Activated CD8-positive, alpha-beta T cell treated with anti-CD3 and anti-CD28 coated beads, Interleukin-2, amount 10 ng/mL, durations not matched to agents 7 days and 5 days (primary cell): ENCODE measurements around the gene IL25. TPM values are rescaled to one million over a fixed set of nuclear protein-coding genes. Genes with fewer than 3 reads are reported as not detected.

Source experiments
- ATAC-seq: fragments of 150-1000 bp; cut with Tn5 transposase; one replicate; pipeline ENCODE4 v1.10.0; 2021; ENCODE audit warnings: moderate library complexity
- CTCF ChIA-PET: fragments of 350-600 bp; sonication (Branson Sonifier 250); formaldehyde crosslinking; loops from one replicate; lab custom pipeline; 2021; ENCODE audit warnings: antibody characterized with exemption; lab: Charles Lee
- POLR2A ChIA-PET: fragments of 350-600 bp; sonication (Branson Sonifier 250); formaldehyde crosslinking; loops from one replicate; lab custom pipeline; 2021; ENCODE audit warnings: antibody characterized with exemption; lab: Charles Lee
- DNase-seq: peaks from one replicate; pipeline ENCODE4 v3.0.0-alpha.2; 2020
- H3K27ac Mint-ChIP-seq: one replicate; pipeline ENCODE4 v1.8.0; 2021; ENCODE audit warnings: mild to moderate bottlenecking, mixed read lengths
- H3K27me3 Mint-ChIP-seq: one replicate; pipeline ENCODE4 v1.8.0; 2021; ENCODE audit warnings: low read depth, mixed read lengths
- H3K36me3 Mint-ChIP-seq: one replicate; pipeline ENCODE4 v1.8.0; 2021; ENCODE audit warnings: low read depth, mixed read lengths
- H3K4me1 Mint-ChIP-seq: one replicate; pipeline ENCODE4 v1.8.0; 2021; ENCODE audit warnings: low read depth, mixed read lengths
- H3K4me3 Mint-ChIP-seq: one replicate; pipeline ENCODE4 v1.8.0; 2021; ENCODE audit warnings: mild to moderate bottlenecking, mixed read lengths
- H3K9me3 Mint-ChIP-seq: one replicate; pipeline ENCODE4 v1.8.0; 2022; ENCODE audit warnings: mixed read lengths; ENCODE audit not compliant: insufficient read depth
- total RNA-seq, 2 experiments: library from RNA; stranded (reverse); gene quantifications; one replicate each; pipeline ENCODE4 v1.2.3, GENCODE V29; 2021

The IL25 gene
- total RNA-seq, 2 experiments from 2014 or later: not detected

DNA sequence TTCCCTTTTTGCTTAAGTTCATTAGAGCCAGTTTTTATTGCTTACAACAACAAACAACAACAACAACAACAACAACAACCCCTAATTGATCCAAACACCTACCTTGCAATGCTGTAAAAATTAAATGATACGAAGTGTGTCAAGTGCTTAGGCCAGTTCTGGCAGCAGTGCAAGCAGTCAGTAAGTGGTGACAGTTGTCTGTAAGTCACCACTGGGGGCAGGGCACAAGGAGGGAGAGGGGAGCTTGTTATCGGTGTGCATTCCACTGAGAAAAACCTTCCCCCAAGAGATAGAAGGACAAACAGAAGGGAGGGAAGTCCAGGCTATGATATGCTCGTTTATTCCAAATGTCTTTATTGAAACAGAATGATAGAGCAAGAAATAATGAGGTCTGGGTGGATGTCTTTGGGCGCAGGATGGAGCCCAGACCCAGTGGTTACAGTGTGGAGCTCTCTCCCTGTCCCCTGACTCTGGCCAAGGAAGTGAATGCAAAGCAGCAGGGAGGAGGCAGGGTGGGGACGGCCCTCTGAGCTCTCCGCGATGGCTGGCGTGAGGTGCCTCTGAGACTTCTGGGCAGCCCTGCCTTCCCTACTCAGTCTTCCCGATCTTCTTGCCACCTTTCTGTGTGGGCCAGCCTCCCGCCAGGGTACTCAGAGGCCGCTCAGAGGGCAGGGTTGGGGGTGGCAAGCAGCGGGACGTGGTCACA lies 26.5 kb upstream of the IL25 start:
- Mint-ChIP-seq H3K4me3 (no peak overlapping the region), H3K27ac (no peak overlapping the region), H3K4me1 (peaks cover 1% of the 10 kb centered on the region), H3K9me3 (no peaks in the 10 kb centered on the region), H3K27me3 (peaks cover 12% of the 10 kb centered on the region), H3K36me3 (no peaks in the 10 kb centered on the region)
- ChIA-PET POLR2A (no interaction called here), CTCF (interaction anchor here (1.0 to 2.0 kb wide), 2 partner anchors 19 to 34 kb away, joined by 4 to 8 read pairs; no protein-coding TSS in a partner anchor)
- DNase-seq: no peak
- ATAC-seq: no peak

DNA sequence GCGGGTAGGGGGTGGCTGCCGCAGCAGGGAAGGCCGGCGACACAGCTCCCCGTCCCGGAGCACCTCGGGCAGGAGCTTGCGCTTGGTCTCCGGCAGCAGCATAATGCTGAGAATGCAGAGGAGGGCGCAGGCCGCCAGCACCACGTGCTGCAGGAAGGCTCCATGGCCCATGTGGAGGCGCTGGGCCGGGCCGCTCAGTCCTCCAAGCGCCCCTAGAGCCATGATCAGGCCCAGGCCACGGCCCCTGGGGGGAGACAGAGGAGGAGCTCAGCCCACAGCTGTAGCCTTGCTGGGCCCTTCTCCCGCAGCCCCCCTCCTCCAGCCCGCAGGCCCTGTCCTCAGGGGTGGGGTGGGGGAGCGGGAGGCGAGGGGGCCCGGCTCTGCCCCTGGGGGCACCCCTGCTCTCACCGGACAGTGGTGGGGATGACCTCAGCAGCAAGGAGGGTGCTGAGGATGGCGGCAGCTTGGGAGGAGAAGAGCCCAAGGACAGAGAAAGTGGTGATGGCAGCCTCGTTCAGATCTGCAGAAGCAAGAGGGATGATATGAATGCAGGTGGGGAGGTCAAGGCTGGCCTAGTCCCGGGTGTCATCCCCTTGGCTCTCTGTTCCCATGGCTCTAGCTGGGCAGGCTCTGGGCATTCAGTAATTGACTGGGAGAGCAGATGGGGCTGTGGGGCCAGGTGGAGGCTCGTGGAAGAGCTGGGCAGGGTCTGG lies 25.8 kb upstream of the IL25 start:
- Mint-ChIP-seq H3K4me3 (no peak overlapping the region), H3K9me3 (no peaks in the 10 kb centered on the region), H3K36me3 (no peaks in the 10 kb centered on the region), H3K4me1 (peaks cover 4% of the 10 kb centered on the region), H3K27ac (no peak overlapping the region), H3K27me3 (peaks cover 18% of the 10 kb centered on the region)
- ATAC-seq (no peak), DNase-seq (no peak)
- ChIA-PET POLR2A (no interaction called here), CTCF (interaction anchor here (2.0 kb wide), 1 partner anchor 33 kb away, joined by 8 read pairs; no protein-coding TSS in a partner anchor)

DNA sequence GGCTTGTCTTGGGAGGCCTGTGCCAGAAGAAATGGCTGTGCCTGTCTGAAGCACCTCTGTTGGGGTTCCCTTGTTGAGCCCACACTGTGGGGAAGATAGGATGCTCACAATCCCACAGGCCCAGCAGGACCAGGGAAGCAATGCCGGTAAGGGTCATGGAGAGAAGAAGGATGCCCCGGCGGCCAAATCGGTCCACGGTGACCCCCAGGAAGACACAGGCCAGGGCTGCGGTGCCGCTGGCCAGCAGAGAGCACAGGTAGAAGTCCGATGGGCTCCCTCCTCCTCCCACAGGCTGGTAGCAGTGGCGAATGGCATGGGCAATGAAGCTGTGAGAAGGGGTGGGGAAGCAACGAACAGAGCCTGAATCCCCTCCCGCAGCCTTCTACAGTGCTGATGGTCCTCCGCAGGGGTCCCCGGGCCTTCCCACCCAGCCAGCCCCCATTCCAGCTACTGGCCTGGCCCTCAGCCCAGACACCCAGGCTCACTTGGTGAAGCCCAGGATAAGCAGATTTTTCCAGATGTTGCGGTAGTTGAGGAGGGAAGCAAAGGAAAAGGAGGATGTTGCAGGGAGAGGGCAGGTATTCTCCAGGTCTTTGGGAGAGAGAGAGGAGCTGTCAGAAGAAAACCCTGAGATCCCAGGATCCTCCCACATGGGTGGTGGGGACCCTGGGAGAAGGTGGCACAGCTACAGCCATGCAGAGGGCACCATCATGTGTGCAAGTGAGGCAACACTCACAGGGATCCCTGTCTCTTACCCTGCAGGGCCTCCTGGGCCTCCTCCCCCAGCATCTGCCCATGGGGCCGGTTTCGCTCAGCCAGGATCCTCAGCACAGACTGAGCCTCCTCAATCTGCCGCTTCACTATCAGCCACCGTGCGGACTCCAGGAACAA lies 25.0 kb upstream of the IL25 start:
- no peaks in the 10 kb centered on the region for H3K36me3 Mint-ChIP-seq
- peaks cover 18% of the 10 kb centered on the region for H3K27me3 Mint-ChIP-seq
- H3K4me1 Mint-ChIP-seq: peaks cover 4% of the 10 kb centered on the region
- ATAC-seq (no peak), DNase-seq (no peak)
- H3K4me3 Mint-ChIP-seq: no peak overlapping the region
- H3K27ac Mint-ChIP-seq: no peak overlapping the region
- H3K9me3 Mint-ChIP-seq: no peaks in the 10 kb centered on the region
- ChIA-PET POLR2A (no interaction called here), CTCF (no interaction called here)

DNA sequence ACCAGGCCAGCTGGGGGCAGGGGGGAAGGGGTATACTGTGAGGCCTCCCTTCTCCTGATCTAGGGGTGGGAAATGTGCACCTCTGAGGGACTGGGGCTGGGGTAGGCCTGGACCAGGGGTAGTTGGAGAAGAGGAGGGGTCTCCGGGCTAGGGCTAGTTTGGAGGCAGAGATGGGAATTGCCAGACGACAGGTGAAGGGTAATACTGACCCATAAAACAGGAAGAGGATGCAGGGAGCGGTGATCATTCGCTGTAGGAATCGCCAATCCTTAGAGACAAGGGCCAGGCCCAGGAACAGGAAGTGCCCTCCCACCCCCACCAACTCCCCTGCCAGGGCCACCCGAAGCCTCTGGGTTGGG lies 24.3 kb upstream of the IL25 start:
- Mint-ChIP-seq H3K4me1 (peaks cover 9% of the 10 kb centered on the region), H3K36me3 (no peaks in the 10 kb centered on the region), H3K27me3 (peaks cover 24% of the 10 kb centered on the region), H3K9me3 (no peaks in the 10 kb centered on the region), H3K27ac (no peak overlapping the region), H3K4me3 (no peak overlapping the region)
- ATAC-seq (no peak), DNase-seq (no peak)
- ChIA-PET CTCF (no interaction called here), POLR2A (no interaction called here)

DNA sequence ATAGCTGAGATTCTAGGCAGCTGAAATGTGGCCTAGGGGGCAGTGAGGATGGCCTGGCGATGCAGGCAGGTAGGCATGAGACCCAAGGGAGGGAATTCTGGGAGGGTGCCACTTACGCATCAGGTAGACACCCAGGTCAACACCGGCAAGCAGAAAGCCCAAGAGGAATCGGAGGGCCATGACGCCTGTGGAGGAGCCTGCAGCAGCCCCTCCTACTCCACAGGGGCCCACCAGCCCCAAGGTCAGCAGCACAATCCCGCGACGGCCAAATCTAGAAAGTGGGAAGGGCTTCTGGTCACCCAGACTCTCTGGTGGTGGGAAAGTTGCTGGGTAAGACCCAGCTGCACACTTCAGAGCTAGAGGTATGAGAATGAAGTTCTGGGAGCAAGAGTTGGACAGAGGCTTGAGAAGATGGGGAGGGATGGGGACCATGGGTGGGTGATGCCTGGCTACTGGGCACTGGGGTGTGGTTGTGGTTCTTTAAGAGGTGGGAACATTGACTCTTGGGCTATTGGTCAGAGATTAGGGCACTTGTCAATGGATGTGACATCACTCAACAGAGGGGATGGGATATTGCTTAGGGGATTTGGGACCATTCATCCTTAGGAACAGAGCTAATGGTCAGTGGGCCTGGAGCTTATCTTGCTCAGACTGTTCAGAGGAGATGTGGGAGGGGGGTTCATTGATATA lies 23.3 kb upstream of the IL25 start:
- ChIA-PET CTCF (interaction anchor here (1.2 kb wide), 1 partner anchor 22 kb away, joined by 3 read pairs; no protein-coding TSS in a partner anchor), POLR2A (no interaction called here)
- peaks cover 9% of the 10 kb centered on the region for H3K4me1 Mint-ChIP-seq
- no peak for DNase-seq
- no peak overlapping the region for H3K4me3 Mint-ChIP-seq
- no peak overlapping the region for H3K27ac Mint-ChIP-seq
- peaks cover 32% of the 10 kb centered on the region for H3K27me3 Mint-ChIP-seq
- ATAC-seq: no peak
- no peaks in the 10 kb centered on the region for H3K9me3 Mint-ChIP-seq
- H3K36me3 Mint-ChIP-seq: no peaks in the 10 kb centered on the region

DNA sequence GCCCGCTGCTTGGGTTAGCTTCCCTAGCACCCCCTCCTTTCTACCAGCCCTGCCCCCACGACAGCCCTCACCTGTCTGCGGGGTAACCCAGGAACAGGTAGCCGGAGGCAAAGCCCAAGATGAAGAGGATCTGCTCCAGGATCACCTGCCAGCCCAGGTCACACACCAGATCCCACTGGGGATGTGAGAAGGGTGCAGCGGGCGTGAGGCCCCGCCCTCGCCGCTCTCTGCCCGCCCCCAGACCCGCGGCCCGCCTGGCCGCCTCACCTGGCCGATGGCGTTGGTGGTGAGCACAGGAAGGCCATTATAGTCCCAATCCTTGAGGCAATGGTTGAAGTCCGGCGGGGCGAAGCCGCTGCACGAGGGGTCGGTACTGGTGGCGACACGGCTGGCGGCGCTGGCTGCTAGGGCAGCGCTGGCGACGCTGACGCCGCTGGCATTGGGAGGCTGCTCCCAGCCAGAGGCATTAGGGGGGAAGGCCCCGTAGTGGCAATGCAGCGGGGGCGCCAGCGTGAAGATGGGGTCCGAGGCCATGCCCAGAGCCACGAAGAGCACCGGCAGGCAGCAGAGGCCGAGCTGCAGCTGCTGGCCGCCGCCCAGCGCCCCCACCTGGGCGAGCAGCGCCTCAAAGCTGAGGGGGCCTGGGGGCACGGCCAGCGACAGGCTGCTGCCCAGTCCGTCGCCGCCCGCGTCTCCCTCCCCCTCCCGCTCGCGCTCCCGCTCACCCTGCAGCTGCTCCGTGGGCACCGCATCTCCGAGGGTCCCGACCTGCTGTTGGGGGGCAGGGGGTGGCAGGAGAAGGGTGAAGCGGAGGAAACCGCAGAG lies 20.7 kb upstream of the IL25 start:
- no peaks in the 10 kb centered on the region for H3K36me3 Mint-ChIP-seq
- CTCF ChIA-PET: interaction anchor here (0.9 to 1.2 kb wide), 4 partner anchors 23 to 75 kb away, joined by 3 to 5 read pairs (median 3); no protein-coding TSS in a partner anchor
- POLR2A ChIA-PET: no interaction called here
- peak; percentile 20 for ATAC-seq
- H3K27ac Mint-ChIP-seq: no peak overlapping the region
- no peaks in the 10 kb centered on the region for H3K9me3 Mint-ChIP-seq
- DNase-seq: no peak
- H3K4me1 Mint-ChIP-seq: peaks cover 9% of the 10 kb centered on the region
- peaks cover 44% of the 10 kb centered on the region for H3K27me3 Mint-ChIP-seq
- H3K4me3 Mint-ChIP-seq: no peak overlapping the region

DNA sequence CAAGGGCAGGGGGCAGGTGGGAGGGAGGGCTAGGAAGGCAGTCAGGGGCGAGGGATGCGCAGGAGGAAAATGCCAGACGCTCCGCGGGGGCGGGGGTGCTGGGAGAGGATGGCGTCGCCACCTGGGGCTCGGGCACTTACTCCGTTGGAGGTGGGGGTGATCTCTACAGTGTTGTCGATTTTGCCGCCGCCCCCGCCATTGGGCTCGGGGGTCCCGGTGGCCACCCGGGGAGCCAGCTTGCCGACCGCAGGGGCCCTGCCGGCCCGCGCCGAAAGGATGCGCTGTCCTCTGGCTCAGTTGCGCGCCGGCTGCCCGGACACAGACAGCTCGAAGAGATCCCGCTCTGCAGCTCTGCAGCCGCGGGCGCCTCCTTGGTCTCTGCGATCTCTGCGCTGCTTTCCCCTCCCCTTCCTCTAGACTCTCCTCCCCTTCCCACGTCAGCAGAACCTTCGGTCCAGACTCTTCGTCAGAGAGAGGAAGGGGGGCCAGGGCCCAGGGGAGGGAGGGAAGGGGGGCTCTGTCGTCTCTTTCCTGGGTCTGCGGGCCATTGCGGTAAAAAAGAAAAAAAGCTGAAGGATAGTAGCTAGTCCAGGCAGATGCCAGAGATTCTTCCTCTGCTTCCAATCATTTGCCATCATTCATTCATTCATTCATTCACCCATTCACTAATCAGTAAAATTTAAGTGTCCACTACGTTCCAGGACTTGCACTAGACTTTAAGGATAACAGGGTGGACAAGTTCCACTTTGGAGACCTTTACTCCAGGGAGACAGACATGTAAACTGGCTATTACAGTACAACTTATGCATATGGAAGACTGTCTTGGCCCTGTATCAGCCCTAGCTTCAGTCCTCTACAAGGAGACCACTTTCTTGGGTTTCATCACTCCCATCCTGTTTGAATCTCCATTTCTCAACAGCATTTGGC lies 19.8 kb upstream of the IL25 start, which contains the start of gene SLC22A17:
TSS of gene SLC22A17 (minus strand) at position 382 of the 927 bp plus-strand sequence.
- POLR2A ChIA-PET: interaction anchor here (1.5 kb wide), 1 partner anchor 41 kb away, joined by 3 read pairs; no protein-coding TSS in a partner anchor
- ATAC-seq: peak; percentile 84
- H3K4me3 Mint-ChIP-seq: peak within 1 kb of the TSS; percentile 29
- peaks cover 9% of the 10 kb centered on the region for H3K4me1 Mint-ChIP-seq
- no peaks in the 10 kb centered on the region for H3K9me3 Mint-ChIP-seq
- H3K27me3 Mint-ChIP-seq: peaks cover 46% of the 10 kb centered on the region
- DNase-seq: peak; percentile 56
- CTCF ChIA-PET: interaction anchor here (0.9 to 1.3 kb wide), 6 partner anchors 9 to 75 kb away, joined by 3 to 5 read pairs (median 3); no protein-coding TSS in a partner anchor
- H3K27ac Mint-ChIP-seq: no peak within 1 kb of the TSS
- H3K36me3 Mint-ChIP-seq: no peaks in the 10 kb centered on the region

DNA sequence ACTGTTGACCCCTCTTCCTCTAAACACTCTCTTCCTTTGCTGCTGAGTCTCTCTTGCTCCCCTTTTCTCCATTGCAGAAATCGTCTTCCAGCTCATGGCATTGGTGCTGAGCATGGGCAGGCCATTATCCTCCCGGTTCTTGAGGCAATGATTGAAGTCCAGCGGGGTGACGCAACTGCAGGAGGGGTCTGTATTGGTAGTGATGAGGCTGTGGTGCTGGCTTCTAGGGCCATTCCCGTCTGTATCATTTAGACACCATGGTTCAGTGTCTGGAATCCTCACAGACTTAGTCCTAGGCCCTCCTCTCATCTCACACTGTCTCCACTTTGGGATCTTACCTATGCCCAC lies 19.2 kb upstream of the IL25 start:
- H3K27me3 Mint-ChIP-seq: peaks cover 46% of the 10 kb centered on the region

DNA sequence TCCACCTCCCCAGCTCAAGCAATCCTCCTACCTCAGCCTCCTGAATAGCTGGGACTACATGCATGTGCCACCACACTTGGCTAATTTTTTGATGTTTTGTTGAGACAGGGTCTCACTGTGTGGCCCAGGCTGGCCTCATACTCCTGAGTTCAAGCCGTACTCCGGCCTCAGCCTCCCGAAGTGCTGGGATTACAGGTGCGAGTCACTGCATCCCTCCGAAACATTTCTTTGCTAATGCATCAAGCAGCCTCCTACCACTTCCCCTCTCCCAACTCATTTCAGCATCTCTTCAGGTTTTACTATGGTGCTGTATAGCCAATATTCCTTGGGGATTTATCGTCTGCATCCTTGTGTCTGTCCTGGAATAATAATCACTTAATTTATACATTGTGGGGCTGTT lies 17.6 kb upstream of the IL25 start:
- ChIA-PET POLR2A (interaction anchor here (1.1 kb wide), 1 partner anchor 10 kb away, joined by 3 read pairs; no protein-coding TSS in a partner anchor), CTCF (no interaction called here)
- Mint-ChIP-seq H3K4me1 (peaks cover 9% of the 10 kb centered on the region), H3K4me3 (no peak overlapping the region), H3K36me3 (no peaks in the 10 kb centered on the region), H3K9me3 (no peaks in the 10 kb centered on the region), H3K27me3 (peaks cover 47% of the 10 kb centered on the region), H3K27ac (no peak overlapping the region)
- DNase-seq (no peak), ATAC-seq (no peak)

More for the DNA sequence above, 19.2 kb upstream of the IL25 start:
- Mint-ChIP-seq H3K4me3 (no peak overlapping the region), H3K36me3 (no peaks in the 10 kb centered on the region), H3K9me3 (no peaks in the 10 kb centered on the region), H3K4me1 (peaks cover 9% of the 10 kb centered on the region), H3K27ac (no peak overlapping the region)
- ChIA-PET POLR2A (interaction anchor here (1.5 kb wide), 1 partner anchor 40 kb away, joined by 3 read pairs; no protein-coding TSS in a partner anchor), CTCF (interaction anchor here (0.9 to 1.3 kb wide), 4 partner anchors 9 to 29 kb away, joined by 3 to 5 read pairs (median 3); no protein-coding TSS in a partner anchor)
- no peak for ATAC-seq
- no peak for DNase-seq
